Measurements from ENCODE around the gene NIN.

GRCh38 chr14:50836515-50836914 lies 5.6 kb upstream of the NIN start:
- TF ChIP-seq POLR2A (IDR thresholded peaks at IDR 0.05; ENCODE audit: low read depth, low read length) (no peak), TAF1 (IDR thresholded peaks at IDR 0.05; ENCODE audit: borderline replicate concordance, low read depth, low read length) (no peak), POLR2AphosphoS5 (IDR thresholded peaks at IDR 0.05; ENCODE audit: low read depth, low read length) (no peak)
